Measurements from ENCODE around the gene TMEM116. TPM values are rescaled to one million over a fixed set of nuclear protein-coding genes. Genes with fewer than 3 reads are reported as not detected.
"Not testable (repeated sequence)": the region's sequence is repeated elsewhere in the genome, so short reads cannot be mapped to it uniquely, and the experiment has no call there.

Gene TMEM116
- total RNA-seq, 2 experiments from 2014 or later, result 17.8 to 19.7 TPM

GRCh38 chr12:111957224-111957623, 55.7 kb downstream of the TMEM116 start:
- H3K27me3 Mint-ChIP-seq, POLR2A ChIA-PET, DNase-seq, H3K4me3 Mint-ChIP-seq, CTCF ChIA-PET, H3K27ac Mint-ChIP-seq, H3K4me1 Mint-ChIP-seq: not testable (repeated sequence)
- Mint-ChIP-seq H3K36me3 (ENCODE audit: low read depth) (peaks cover 80% of the 10 kb centered on the region), H3K9me3 (peaks cover 50% of the 10 kb centered on the region)

GRCh38 chr12:111954969-111955368, 58.0 kb downstream of the TMEM116 start:
- H3K4me1 Mint-ChIP-seq, result peaks cover 31% of the 10 kb centered on the region
- ChIA-PET CTCF (interaction anchor here (0.8 kb wide), 1 partner anchor 10 kb away, joined by 3 read pairs; no protein-coding TSS in a partner anchor), POLR2A (interaction anchor here (0.6 to 2.1 kb wide), 3 partner anchors 40 to 114 kb away, joined by 3 to 11 read pairs (median 3); partner anchors contain the start of genes ERP29 and TMEM116)
- no peak overlapping the region for H3K4me3 Mint-ChIP-seq
- H3K27ac Mint-ChIP-seq, result no peak overlapping the region
- no peak for DNase-seq
- H3K9me3 Mint-ChIP-seq, result peaks cover 45% of the 10 kb centered on the region
- peaks cover 69% of the 10 kb centered on the region for H3K36me3 Mint-ChIP-seq (ENCODE audit: low read depth)
- no peaks in the 10 kb centered on the region for H3K27me3 Mint-ChIP-seq

GRCh38 chr12:111953455-111953854, 59.5 kb downstream of the TMEM116 start:
- Mint-ChIP-seq H3K4me3 (no peak overlapping the region), H3K36me3 (ENCODE audit: low read depth) (peaks cover 55% of the 10 kb centered on the region), H3K4me1 (peaks cover 36% of the 10 kb centered on the region), H3K27ac (no peak overlapping the region), H3K9me3 (peaks cover 34% of the 10 kb centered on the region), H3K27me3 (no peaks in the 10 kb centered on the region)
- DNase-seq, result no peak
- ChIA-PET POLR2A (interaction anchor here (1.0 kb wide), 1 partner anchor 60 kb away, joined by 3 read pairs; the partner anchor contains the start of genes ERP29 and TMEM116), CTCF (interaction anchor here (0.5 kb wide), 1 partner anchor 42 kb away, joined by 3 read pairs; no protein-coding TSS in a partner anchor)

- POLR2A ChIA-PET, result interaction anchor here (0.9 to 3.0 kb wide), 5 partner anchors 9 to 178 kb away, joined by 3 to 38 read pairs (median 4); partner anchors contain the start of genes ERP29 and TMEM116
- Mint-ChIP-seq H3K9me3 (peaks cover 32% of the 10 kb centered on the region), H3K36me3 (ENCODE audit: low read depth) (peaks cover 54% of the 10 kb centered on the region), H3K4me1 (peaks cover 39% of the 10 kb centered on the region)
- CTCF ChIA-PET, result interaction anchor here (2.4 kb wide), 1 partner anchor 62 kb away, joined by 22 read pairs; the partner anchor contains the start of genes ERP29 and TMEM116
- H3K27ac Mint-ChIP-seq, H3K27me3 Mint-ChIP-seq, H3K4me3 Mint-ChIP-seq, DNase-seq: not testable (repeated sequence)
Measured at GRCh38 chr12:111952084-111952787, 60.7 kb downstream of the TMEM116 start.

- H3K27ac Mint-ChIP-seq, result peak overlapping the region; percentile 25
- not testable (repeated sequence) for H3K27me3 Mint-ChIP-seq, H3K4me3 Mint-ChIP-seq
- H3K4me1 Mint-ChIP-seq, result peaks cover 46% of the 10 kb centered on the region
- DNase-seq, result peak; percentile 42
- POLR2A ChIA-PET, result interaction anchor here (0.6 to 3.0 kb wide), 4 partner anchors 43 to 179 kb away, joined by 4 to 38 read pairs (median 7); partner anchors contain the start of genes ERP29 and TMEM116
- CTCF ChIA-PET, result interaction anchor here (2.4 kb wide), 1 partner anchor 63 kb away, joined by 22 read pairs; the partner anchor contains the start of genes ERP29 and TMEM116
- H3K36me3 Mint-ChIP-seq (ENCODE audit: low read depth), result peaks cover 44% of the 10 kb centered on the region
- peaks cover 30% of the 10 kb centered on the region for H3K9me3 Mint-ChIP-seq
Measured at GRCh38 chr12:111950961-111951676, 61.8 kb downstream of the TMEM116 start.

GRCh38 chr12:111943929-111944328, 69.0 kb downstream of the TMEM116 start:
- no peak overlapping the region for H3K4me3 Mint-ChIP-seq
- no peak for DNase-seq

GRCh38 chr12:111942557-111942956, 70.4 kb downstream of the TMEM116 start:
- Mint-ChIP-seq H3K36me3 (ENCODE audit: low read depth) (no peaks in the 10 kb centered on the region), H3K4me1 (peaks cover 18% of the 10 kb centered on the region), H3K4me3 (no peak overlapping the region), H3K27me3 (no peaks in the 10 kb centered on the region), H3K9me3 (no peaks in the 10 kb centered on the region), H3K27ac (no peak overlapping the region)
- POLR2A ChIA-PET, result interaction anchor here (5.0 kb wide), 1 partner anchor 70 kb away, joined by 52 read pairs; the partner anchor contains the start of genes ERP29 and TMEM116
- DNase-seq, result no peak
- CTCF ChIA-PET, result no interaction called here

More at GRCh38 chr12:111943929-111944328, 69.0 kb downstream of the TMEM116 start:
- CTCF ChIA-PET, result interaction anchor here (0.8 to 3.5 kb wide), 8 partner anchors 50 to 443 kb away, joined by 3 to 62 read pairs (median 6); partner anchors contain the start of genes ERP29 and TMEM116
- Mint-ChIP-seq H3K36me3 (ENCODE audit: low read depth) (no peaks in the 10 kb centered on the region), H3K27ac (no peak overlapping the region), H3K4me1 (peaks cover 22% of the 10 kb centered on the region), H3K27me3 (peaks cover 2% of the 10 kb centered on the region), H3K9me3 (no peaks in the 10 kb centered on the region)
- POLR2A ChIA-PET, result interaction anchor here (1.0 to 5.0 kb wide), 2 partner anchors 69 to 182 kb away, joined by 3 to 52 read pairs; partner anchors contain the start of genes ERP29, TMEM116 and TRAFD1

- no peaks in the 10 kb centered on the region for H3K27me3 Mint-ChIP-seq
- H3K27ac Mint-ChIP-seq, result no peak overlapping the region
- no peaks in the 10 kb centered on the region for H3K4me1 Mint-ChIP-seq
- ChIA-PET POLR2A (no interaction called here), CTCF (no interaction called here)
- no peak for DNase-seq
- no peaks in the 10 kb centered on the region for H3K9me3 Mint-ChIP-seq
- H3K4me3 Mint-ChIP-seq, result no peak overlapping the region
- H3K36me3 Mint-ChIP-seq (ENCODE audit: low read depth), result no peaks in the 10 kb centered on the region
Measured at GRCh38 chr12:111937429-111937828, 75.5 kb downstream of the TMEM116 start.

- H3K27me3 Mint-ChIP-seq, result no peaks in the 10 kb centered on the region
Measured at GRCh38 chr12:111936869-111937268, 76.1 kb downstream of the TMEM116 start.

GRCh38 chr12:111932241-111932640, 80.7 kb downstream of the TMEM116 start:
- Mint-ChIP-seq H3K36me3 (ENCODE audit: low read depth) (no peaks in the 10 kb centered on the region), H3K9me3 (no peaks in the 10 kb centered on the region), H3K27ac (no peak overlapping the region), H3K4me1 (no peaks in the 10 kb centered on the region), H3K4me3 (no peak overlapping the region), H3K27me3 (no peaks in the 10 kb centered on the region)
- ChIA-PET POLR2A (no interaction called here), CTCF (no interaction called here)
- no peak for DNase-seq

More at GRCh38 chr12:111936869-111937268, 76.1 kb downstream of the TMEM116 start:
- POLR2A ChIA-PET, result no interaction called here
- no peak overlapping the region for H3K27ac Mint-ChIP-seq
- no peak overlapping the region for H3K4me3 Mint-ChIP-seq
- DNase-seq, result no peak
- no peaks in the 10 kb centered on the region for H3K4me1 Mint-ChIP-seq
- CTCF ChIA-PET, result no interaction called here
- H3K36me3 Mint-ChIP-seq (ENCODE audit: low read depth), result no peaks in the 10 kb centered on the region
- H3K9me3 Mint-ChIP-seq, result no peaks in the 10 kb centered on the region

- POLR2A ChIA-PET, result no interaction called here
- Mint-ChIP-seq H3K27me3 (no peaks in the 10 kb centered on the region), H3K4me3 (no peak overlapping the region), H3K9me3 (no peaks in the 10 kb centered on the region), H3K36me3 (ENCODE audit: low read depth) (no peaks in the 10 kb centered on the region), H3K27ac (no peak overlapping the region), H3K4me1 (no peaks in the 10 kb centered on the region)
- no peak for DNase-seq
- CTCF ChIA-PET, result no interaction called here
Measured at GRCh38 chr12:111927346-111927745, 85.6 kb downstream of the TMEM116 start.

GRCh38 chr12:111926631-111927030, 86.3 kb downstream of the TMEM116 start:
- Mint-ChIP-seq H3K9me3 (no peaks in the 10 kb centered on the region), H3K27me3 (no peaks in the 10 kb centered on the region), H3K36me3 (ENCODE audit: low read depth) (no peaks in the 10 kb centered on the region), H3K4me1 (no peaks in the 10 kb centered on the region), H3K27ac (no peak overlapping the region), H3K4me3 (no peak overlapping the region)
- no peak for DNase-seq
- ChIA-PET POLR2A (no interaction called here), CTCF (no interaction called here)

GRCh38 chr12:111925171-111925570, 87.8 kb downstream of the TMEM116 start:
- Mint-ChIP-seq H3K36me3 (ENCODE audit: low read depth) (no peaks in the 10 kb centered on the region), H3K4me3 (no peak overlapping the region), H3K9me3 (no peaks in the 10 kb centered on the region), H3K27ac (no peak overlapping the region), H3K4me1 (no peaks in the 10 kb centered on the region), H3K27me3 (no peaks in the 10 kb centered on the region)
- CTCF ChIA-PET, result no interaction called here
- no peak for DNase-seq
- POLR2A ChIA-PET, result no interaction called here

Data from activated CD4-positive, alpha-beta memory T cell treated with anti-CD3 and anti-CD28 coated beads, Interleukin-2, amount 10 ng/mL, durations not matched to agents 7 days and 5 days (primary cell).